22Rv1 (cell line): ENCODE results near the gene PEX6.

Source experiments
- ZFX ChIP-seq: fragments of 450-650 bp; IDR thresholded peaks from 2 replicates; pipeline ENCODE4 v1.6.1; 2017; ENCODE audit warnings: antibody characterized with exemption, borderline replicate concordance
- TF ChIP-seq, protein P1 (sequence below): fragments of 450-650 bp; IDR thresholded peaks from 2 replicates; pipeline ENCODE4 v1.5.1; 2017; ENCODE audit warnings: mild to moderate bottlenecking

DNA sequence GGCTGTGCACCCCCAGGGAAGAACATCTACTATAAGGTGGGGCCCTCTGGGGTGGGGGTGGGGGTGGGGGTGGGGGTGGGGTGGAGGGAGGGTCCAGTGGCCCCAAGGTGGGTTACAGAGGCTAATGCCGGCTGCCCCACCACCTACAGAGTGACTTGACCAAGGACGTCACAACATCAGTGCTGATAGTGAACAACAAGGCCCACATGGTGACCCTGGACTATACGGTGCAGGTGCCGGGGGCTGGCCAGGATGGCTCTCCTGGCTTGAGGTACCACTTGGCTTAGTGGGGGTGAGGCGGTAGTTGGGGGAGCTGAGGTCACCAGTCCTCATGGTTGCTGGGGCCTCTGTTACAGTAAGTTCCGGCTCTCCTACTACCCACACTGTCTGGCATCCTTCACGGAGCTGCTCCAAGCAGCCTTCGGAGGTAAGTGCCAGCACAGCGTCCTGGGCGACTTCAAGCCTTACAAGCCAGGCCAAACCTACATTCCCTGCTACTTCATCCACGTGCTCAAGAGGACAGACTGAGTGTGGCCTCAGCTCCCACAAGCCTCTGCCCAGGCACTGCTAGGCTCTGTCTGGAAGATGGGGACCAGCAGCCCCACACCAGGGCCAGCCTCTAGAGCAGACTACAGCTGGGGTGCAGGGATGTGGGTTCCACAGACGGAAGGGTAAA lies 15.7 kb downstream of the PEX6 start:
- TF ChIP-seq, protein P1, sequence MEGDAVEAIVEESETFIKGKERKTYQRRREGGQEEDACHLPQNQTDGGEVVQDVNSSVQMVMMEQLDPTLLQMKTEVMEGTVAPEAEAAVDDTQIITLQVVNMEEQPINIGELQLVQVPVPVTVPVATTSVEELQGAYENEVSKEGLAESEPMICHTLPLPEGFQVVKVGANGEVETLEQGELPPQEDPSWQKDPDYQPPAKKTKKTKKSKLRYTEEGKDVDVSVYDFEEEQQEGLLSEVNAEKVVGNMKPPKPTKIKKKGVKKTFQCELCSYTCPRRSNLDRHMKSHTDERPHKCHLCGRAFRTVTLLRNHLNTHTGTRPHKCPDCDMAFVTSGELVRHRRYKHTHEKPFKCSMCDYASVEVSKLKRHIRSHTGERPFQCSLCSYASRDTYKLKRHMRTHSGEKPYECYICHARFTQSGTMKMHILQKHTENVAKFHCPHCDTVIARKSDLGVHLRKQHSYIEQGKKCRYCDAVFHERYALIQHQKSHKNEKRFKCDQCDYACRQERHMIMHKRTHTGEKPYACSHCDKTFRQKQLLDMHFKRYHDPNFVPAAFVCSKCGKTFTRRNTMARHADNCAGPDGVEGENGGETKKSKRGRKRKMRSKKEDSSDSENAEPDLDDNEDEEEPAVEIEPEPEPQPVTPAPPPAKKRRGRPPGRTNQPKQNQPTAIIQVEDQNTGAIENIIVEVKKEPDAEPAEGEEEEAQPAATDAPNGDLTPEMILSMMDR, result no peak
- TF ChIP-seq ZFX, result no peak
